Peyer's patch (tissue), 4 donors: ENCODE data around the gene FOXQ1.

Experiments used
- CTCF ChIP-seq, 6 experiments: fragments of 450-650 bp in 4 of 6; fragments of 200-600 bp in 2 of 6; sonication (generic) in 1 of 6; IDR thresholded peaks; one replicate each; pipeline ENCODE4 v1.5.1; 2017 to 2019; ENCODE audit warnings: antibody characterized with exemption in 6 of 6, mild to moderate bottlenecking in 3 of 6, moderate library complexity in 1 of 6
- POLR2A ChIP-seq, 2 donors: fragments of 450-650 bp; IDR thresholded peaks; one replicate each; pipeline ENCODE4 v1.5.1; 2017; ENCODE audit warnings: antibody characterized with exemption in 2 of 2, mild to moderate bottlenecking in 2 of 2, moderate library complexity in 2 of 2

- TF ChIP-seq CTCF (IDR thresholded peaks at IDR 0.05) (no peak), POLR2A (IDR thresholded peaks at IDR 0.05) (no peak)
Observed at GRCh38 chr6:1267790-1268762, 43.8 kb upstream of the FOXQ1 start.
